ENCODE measurements around the gene NEURL3.
"Not testable (repeated sequence)": the region's sequence is repeated elsewhere in the genome, so short reads cannot be mapped to it uniquely, and the experiment has no call there.

Gene NEURL3

GRCh38 chr2:96500385-96501066 lies 4.6 kb downstream of the NEURL3 start:
- TF ChIP-seq POU2F2 (IDR thresholded peaks at IDR 0.05; ENCODE audit: low read depth, low read length) (no peak), TAF1 (IDR thresholded peaks at IDR 0.05; ENCODE audit: low read depth, low read length) (no peak), SPI1 (IDR thresholded peaks at IDR 0.05; ENCODE audit: low read depth, low read length) (no peak), POLR2A (IDR thresholded peaks at IDR 0.05; ENCODE audit: low read depth, low read length) (no peak), POLR2AphosphoS5 (IDR thresholded peaks at IDR 0.05; ENCODE audit: low read depth, low read length) (no peak), PAX5 (IDR thresholded peaks at IDR 0.05; ENCODE audit: insufficient read depth, low read length, severe bottlenecking) (no peak)
- no peak for FAIRE-seq

GRCh38 chr2:96499061-96499960 lies 5.8 kb downstream of the NEURL3 start:
- FAIRE-seq (no peak), DNase-seq (ENCODE audit: insufficient read length, low spot score) (no peak)
- TF ChIP-seq PAX5 (IDR thresholded peaks at IDR 0.05; ENCODE audit: insufficient read depth, low read length, severe bottlenecking) (no peak), POU2F2 (IDR thresholded peaks at IDR 0.05; ENCODE audit: low read depth, low read length) (no peak), SPI1 (IDR thresholded peaks at IDR 0.05; ENCODE audit: low read depth, low read length) (no peak), TAF1 (IDR thresholded peaks at IDR 0.05; ENCODE audit: low read depth, low read length) (no peak), POLR2AphosphoS5 (IDR thresholded peaks at IDR 0.05; ENCODE audit: low read depth, low read length) (no peak), POLR2A (IDR thresholded peaks at IDR 0.05; ENCODE audit: low read depth, low read length) (no peak)

More at GRCh38 chr2:96500385-96501066, 4.6 kb downstream of the NEURL3 start:
- no peak for DNase-seq (ENCODE audit: insufficient read length, low spot score)

GRCh38 chr2:96498611-96499010 lies 6.5 kb downstream of the NEURL3 start:
- FAIRE-seq; DNase-seq (ENCODE audit: insufficient read length, low spot score): not testable (repeated sequence)

- DNase-seq (ENCODE audit: insufficient read length, low spot score) (no peak), FAIRE-seq (no peak)
- no peak for TF ChIP-seq SPI1 (IDR thresholded peaks at IDR 0.05; ENCODE audit: low read depth, low read length)
- TF ChIP-seq POLR2A (IDR thresholded peaks at IDR 0.05; ENCODE audit: low read depth, low read length): no peak
- no peak for TF ChIP-seq PAX5 (IDR thresholded peaks at IDR 0.05; ENCODE audit: insufficient read depth, low read length, severe bottlenecking)
- TF ChIP-seq POU2F2 (IDR thresholded peaks at IDR 0.05; ENCODE audit: low read depth, low read length): no peak
- TF ChIP-seq POLR2AphosphoS5 (IDR thresholded peaks at IDR 0.05; ENCODE audit: low read depth, low read length): no peak
- no peak for TF ChIP-seq TAF1 (IDR thresholded peaks at IDR 0.05; ENCODE audit: low read depth, low read length)
Observed at GRCh38 chr2:96498021-96498431, 7.1 kb downstream of the NEURL3 start.

GRCh38 chr2:96495982-96496629 lies 9.1 kb downstream of the NEURL3 start:
- TF ChIP-seq POU2F2 (IDR thresholded peaks at IDR 0.05; ENCODE audit: low read depth, low read length) (no peak), POLR2AphosphoS5 (IDR thresholded peaks at IDR 0.05; ENCODE audit: low read depth, low read length) (no peak), TAF1 (IDR thresholded peaks at IDR 0.05; ENCODE audit: low read depth, low read length) (no peak), SPI1 (IDR thresholded peaks at IDR 0.05; ENCODE audit: low read depth, low read length) (no peak), PAX5 (IDR thresholded peaks at IDR 0.05; ENCODE audit: insufficient read depth, low read length, severe bottlenecking) (no peak), POLR2A (IDR thresholded peaks at IDR 0.05; ENCODE audit: low read depth, low read length) (no peak)
- no peak for DNase-seq (ENCODE audit: insufficient read length, low spot score)
- no peak for FAIRE-seq

GRCh38 chr2:96494188-96494587 lies 11.0 kb downstream of the NEURL3 start:
- no peak for TF ChIP-seq POLR2AphosphoS5 (IDR thresholded peaks at IDR 0.05; ENCODE audit: low read depth, low read length)
- no peak for TF ChIP-seq PAX5 (IDR thresholded peaks at IDR 0.05; ENCODE audit: insufficient read depth, low read length, severe bottlenecking)
- no peak for TF ChIP-seq POLR2A (IDR thresholded peaks at IDR 0.05; ENCODE audit: low read depth, low read length)
- TF ChIP-seq POU2F2 (IDR thresholded peaks at IDR 0.05; ENCODE audit: low read depth, low read length): no peak
- TF ChIP-seq TAF1 (IDR thresholded peaks at IDR 0.05; ENCODE audit: low read depth, low read length): no peak
- TF ChIP-seq SPI1 (IDR thresholded peaks at IDR 0.05; ENCODE audit: low read depth, low read length): no peak
- no peak for DNase-seq (ENCODE audit: insufficient read length, low spot score)
- no peak for FAIRE-seq

- DNase-seq (ENCODE audit: insufficient read length, low spot score) (no peak), FAIRE-seq (no peak)
- TF ChIP-seq PAX5 (IDR thresholded peaks at IDR 0.05; ENCODE audit: insufficient read depth, low read length, severe bottlenecking): no peak
- no peak for TF ChIP-seq POLR2A (IDR thresholded peaks at IDR 0.05; ENCODE audit: low read depth, low read length)
- TF ChIP-seq POLR2AphosphoS5 (IDR thresholded peaks at IDR 0.05; ENCODE audit: low read depth, low read length): no peak
- no peak for TF ChIP-seq SPI1 (IDR thresholded peaks at IDR 0.05; ENCODE audit: low read depth, low read length)
- TF ChIP-seq POU2F2 (IDR thresholded peaks at IDR 0.05; ENCODE audit: low read depth, low read length): no peak
- no peak for TF ChIP-seq TAF1 (IDR thresholded peaks at IDR 0.05; ENCODE audit: low read depth, low read length)
Observed at GRCh38 chr2:96493072-96493471, 12.1 kb downstream of the NEURL3 start.

GRCh38 chr2:96491860-96492497 lies 13.2 kb downstream of the NEURL3 start:
- TF ChIP-seq SPI1 (IDR thresholded peaks at IDR 0.05; ENCODE audit: low read depth, low read length) (no peak), POLR2AphosphoS5 (IDR thresholded peaks at IDR 0.05; ENCODE audit: low read depth, low read length) (no peak), POLR2A (IDR thresholded peaks at IDR 0.05; ENCODE audit: low read depth, low read length) (no peak), POU2F2 (IDR thresholded peaks at IDR 0.05; ENCODE audit: low read depth, low read length) (no peak), TAF1 (IDR thresholded peaks at IDR 0.05; ENCODE audit: low read depth, low read length) (no peak), PAX5 (IDR thresholded peaks at IDR 0.05; ENCODE audit: insufficient read depth, low read length, severe bottlenecking) (no peak)
- FAIRE-seq (no peak), DNase-seq (ENCODE audit: insufficient read length, low spot score) (no peak)

- DNase-seq (ENCODE audit: insufficient read length, low spot score) (no peak), FAIRE-seq (peak; percentile 35)
- TF ChIP-seq TAF1 (IDR thresholded peaks at IDR 0.05; ENCODE audit: low read depth, low read length): no peak
- TF ChIP-seq SPI1 (IDR thresholded peaks at IDR 0.05; ENCODE audit: low read depth, low read length): peak; percentile 55
Observed at GRCh38 chr2:96489663-96490062, 15.5 kb downstream of the NEURL3 start.

All from GM12891 (cell line).